HL-60/S4 treated with phorbol 12-myristate 13-acetate at 8.2 ng/mL for 4 days and 3 days (cell line): ENCODE measurements around the gene TRDMT1.

ENCODE experiments used
- in situ Hi-C: fragments of 300-500 bp; cut with MboI; formaldehyde crosslinking; loops from 2 replicates; pipeline ENCODE4 v1.15.0; 2022; ENCODE audit warnings: low sequenced_read_pairs

Gene TRDMT1

DNA sequence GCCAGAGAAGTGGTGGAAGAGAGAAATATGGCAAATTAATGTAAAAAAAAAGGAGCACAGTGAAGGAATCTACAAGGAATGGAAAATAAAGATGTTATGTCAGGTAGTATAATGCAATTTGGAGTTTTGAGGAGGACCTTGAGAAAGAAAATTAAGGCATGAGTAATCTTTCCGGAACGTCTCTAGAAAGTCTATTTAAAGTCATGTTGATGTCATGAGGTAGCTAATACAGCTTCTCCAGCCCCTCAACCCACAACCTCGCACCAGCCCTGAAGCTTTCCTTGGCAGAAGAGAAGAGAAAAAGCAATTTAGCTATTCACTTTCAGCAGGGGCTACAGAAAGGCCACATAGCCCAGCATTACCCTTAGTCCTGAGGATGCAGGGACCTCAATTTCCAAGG, 22.5 kb downstream of the TRDMT1 start:
- in situ Hi-C loops, result no loop called here

DNA sequence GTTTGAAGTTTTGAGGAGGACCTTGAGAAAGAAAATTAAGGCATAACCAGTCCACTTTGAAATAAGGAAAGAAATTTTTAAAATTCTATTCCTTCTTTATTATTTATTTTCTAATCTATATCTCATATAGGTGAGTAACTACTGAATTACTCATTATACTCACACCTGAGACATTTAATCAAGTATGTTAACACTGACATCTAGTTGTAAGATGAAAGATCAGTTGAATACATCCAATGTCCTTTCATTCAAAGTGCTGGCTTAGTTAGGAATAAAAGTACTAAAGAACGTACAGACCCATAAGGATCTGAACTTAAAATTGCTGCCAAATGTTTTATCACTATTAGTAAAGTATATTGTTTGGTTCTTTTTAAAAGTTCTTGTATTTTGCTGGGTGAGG, 23.5 kb downstream of the TRDMT1 start:
- in situ Hi-C loops, result no loop called here

DNA sequence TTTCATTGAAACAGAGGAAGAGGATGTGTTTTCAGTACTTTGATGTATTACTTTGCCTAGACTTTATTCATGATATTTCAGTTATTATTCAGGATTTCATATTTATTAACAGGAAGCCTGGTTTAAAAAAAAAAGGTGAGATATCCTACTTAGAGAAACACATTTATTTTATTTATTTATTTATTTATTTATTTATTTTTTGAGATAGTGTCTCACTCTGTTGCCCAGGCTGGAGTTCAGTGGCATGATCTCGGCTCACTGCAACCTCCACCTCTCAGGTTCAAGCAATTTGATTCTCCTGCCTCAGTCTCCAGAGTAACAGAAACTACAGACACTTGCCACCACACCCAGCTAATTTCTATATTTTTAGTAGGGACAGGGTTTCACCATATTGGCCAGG, 24.5 kb downstream of the TRDMT1 start:
- in situ Hi-C loops, result no loop called here

DNA sequence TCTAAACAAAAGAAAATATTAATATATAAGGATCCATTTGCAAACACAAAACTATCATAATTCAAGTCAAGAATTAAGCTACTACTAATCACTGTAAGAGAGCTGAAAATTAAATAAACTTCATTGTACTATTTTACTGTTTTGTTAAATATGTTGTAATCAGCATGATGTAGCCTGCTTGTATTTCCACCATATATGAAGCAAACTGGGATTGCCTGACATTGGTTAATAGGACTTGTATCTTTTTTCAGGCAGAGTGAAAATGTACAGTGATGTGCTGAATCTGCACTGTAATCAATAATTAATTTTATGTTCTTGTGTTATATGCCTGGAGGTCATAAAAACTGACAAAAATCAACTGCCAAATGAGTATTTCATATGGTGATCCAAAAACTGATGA, 25.4 kb downstream of the TRDMT1 start:
- in situ Hi-C loops, result no loop called here

DNA sequence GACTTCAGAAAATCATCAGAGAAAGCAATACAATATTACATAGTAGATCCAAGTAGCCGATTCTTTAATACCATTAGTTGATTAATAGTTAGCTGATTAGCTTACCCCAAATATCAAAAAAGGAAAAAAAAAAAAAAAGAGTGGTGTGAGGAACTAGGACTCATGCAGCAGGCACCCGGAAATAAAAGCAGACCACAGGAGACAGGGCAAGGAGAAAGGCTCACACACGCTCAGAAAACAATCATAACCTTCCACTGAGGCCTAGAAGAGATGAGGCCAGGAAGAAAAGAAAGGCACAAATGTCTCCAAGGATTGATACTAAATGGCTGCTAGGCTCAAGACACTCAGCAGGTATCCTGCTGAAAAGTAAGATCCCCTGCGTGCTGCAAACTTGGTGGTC, 25.9 kb downstream of the TRDMT1 start:
- in situ Hi-C loops, result no loop called here

DNA sequence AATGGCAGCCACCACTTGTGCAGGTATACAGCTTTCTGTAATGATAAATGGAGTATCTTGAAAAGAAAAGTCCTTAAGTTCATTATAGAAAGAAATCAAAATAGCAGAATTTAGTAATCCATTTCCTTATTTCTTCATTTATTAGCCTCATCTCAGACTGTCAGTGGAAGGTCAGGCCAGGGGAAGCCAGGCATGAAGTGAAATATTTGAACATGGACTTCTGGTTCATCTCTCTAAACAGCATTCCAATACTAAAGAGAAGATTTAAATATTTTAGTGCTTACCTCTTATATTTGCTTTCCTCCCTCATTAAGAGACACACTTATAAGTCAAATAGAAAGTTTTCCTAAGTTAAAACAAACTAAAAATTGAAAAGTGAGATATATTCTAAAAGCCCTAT, 26.8 kb downstream of the TRDMT1 start:
- in situ Hi-C loops, result no loop called here

DNA sequence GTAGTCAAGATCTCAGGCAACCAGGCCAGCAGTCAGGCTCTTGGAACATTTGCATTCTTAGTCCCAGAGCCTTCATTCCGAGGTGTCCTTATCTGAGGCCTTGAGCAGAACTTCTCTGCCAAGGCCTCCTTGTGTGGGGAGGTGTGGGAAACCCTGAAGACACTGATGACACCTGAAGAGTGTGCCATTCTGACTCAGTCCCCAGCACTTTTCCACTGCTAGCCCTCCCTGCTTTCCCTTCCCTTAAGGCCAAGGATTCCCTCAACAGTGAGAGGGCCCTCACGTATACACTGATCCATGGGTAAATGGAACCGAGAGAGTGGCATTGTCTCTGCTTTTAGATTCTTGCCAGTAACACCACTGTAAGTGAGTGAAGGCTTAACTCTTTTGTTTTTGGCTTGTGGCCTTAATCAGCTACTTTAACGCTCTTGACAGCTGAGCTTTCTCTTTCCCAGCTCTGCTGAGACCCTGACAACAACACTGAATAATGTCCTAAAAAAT, 30.3 kb downstream of the TRDMT1 start:
- in situ Hi-C loops, result no loop called here

DNA sequence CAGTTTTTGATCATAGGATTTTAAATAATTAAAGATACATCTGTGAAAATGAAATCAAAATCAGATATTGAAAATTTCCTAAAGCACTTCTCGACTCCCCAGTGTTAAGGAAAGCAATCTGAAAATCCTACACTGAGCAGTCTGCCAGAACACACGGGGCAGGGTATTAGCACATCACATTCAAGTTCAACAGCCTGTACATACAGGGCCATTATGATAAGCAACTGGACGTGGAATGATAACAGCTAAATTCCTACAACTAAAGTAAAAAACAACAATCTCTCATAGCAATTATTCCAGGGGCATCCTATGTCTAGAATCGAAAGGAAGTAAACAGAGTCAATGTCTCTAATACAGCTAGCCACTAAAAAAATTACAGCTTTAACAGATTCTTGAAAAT, 31.7 kb downstream of the TRDMT1 start:
- in situ Hi-C loops, result no loop called here

DNA sequence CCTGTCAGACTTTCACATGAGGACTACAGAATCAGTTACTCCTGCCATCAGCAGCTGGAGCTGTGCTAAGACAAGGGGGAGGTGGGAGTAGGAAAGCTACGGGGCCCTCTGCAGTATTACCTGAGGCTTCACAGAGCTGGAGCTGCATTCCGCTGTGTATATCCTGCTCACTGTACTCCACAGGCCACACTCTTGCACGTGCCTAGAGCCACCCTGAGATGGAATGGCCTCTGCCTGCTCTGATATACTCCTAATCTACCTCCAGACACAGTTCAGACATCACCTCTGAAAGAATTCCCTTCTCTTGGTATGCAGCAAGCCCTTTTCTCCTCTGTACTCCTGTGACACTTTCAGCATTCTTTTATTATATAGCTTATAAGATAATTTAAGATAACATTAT, 34.8 kb downstream of the TRDMT1 start:
- in situ Hi-C loops, result no loop called here

DNA sequence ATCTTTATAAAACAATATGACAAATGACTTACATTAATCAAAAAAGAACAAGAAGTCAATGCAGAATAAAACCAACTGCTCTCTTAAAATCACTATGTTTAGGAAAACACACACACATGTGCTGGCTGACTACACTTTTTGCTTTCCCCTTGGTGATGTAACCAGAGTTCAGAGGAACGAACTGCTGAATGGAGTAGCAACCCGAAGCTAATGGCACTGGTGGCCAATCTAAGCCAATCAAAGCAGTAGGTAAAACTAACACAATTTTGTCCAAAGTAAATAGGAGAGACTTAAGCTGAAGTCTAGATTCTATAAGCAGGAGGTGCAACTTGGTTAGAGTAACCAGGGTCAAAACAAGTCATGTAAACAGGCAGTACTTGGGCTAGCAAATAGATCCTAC, 38.6 kb downstream of the TRDMT1 start:
- in situ Hi-C loops, result no loop called here

DNA sequence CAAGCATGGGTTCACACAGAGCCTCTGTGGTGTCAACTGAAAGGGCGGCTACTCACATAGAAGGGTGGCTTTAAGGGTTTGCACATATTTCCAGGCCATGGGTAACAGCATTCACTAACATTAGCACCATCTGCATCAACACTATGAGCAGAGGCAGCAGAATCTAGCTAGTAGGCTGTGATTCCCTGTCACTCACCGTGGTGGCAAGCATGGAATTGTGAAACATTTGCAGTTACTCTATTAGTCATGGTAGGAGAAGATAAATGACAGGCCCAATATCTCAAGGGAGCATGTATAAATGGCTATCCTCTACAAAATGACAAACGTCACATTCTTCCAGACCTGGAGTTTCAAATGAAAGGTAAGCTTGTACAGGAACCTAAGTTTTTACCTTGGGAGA, 39.7 kb downstream of the TRDMT1 start:
- in situ Hi-C loops, result no loop called here

DNA sequence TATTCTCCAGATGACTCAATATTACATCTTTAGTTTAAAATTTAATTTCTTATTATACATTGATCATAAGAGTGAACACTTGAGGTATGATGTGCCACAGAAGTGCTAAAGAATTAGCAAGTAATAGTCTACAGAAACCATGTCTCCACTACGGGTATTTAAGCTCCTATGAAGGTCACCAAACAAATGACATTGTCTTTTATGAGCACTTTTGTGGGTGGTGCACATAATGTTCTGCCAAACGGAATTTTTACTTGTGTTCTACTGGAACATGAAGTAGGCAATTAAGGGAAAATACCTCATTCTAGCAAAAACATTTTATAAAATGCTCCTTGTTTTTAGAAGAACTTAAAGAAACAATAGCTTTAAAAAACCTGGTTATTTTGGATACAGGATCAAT, 44.4 kb downstream of the TRDMT1 start:
- in situ Hi-C loops, result no loop called here

DNA sequence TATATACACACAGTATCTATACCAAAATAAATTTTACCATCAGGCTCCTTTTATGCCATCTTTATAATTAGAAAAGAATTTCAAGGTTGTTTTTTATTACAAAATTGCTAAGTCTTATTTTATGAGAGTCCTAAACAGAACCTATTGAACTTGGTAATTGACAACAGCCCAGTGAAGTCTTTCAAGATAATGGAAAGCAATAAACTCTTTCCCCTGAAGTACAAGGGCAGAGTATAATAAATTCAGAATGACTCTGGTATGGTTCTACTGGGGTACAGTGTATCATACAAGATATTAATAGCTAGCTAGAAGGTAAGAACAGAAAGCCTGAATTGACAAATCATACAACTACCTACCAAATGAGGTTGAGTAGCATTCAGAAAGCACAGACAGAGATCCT, 45.6 kb downstream of the TRDMT1 start:
- in situ Hi-C loops, result no loop called here

DNA sequence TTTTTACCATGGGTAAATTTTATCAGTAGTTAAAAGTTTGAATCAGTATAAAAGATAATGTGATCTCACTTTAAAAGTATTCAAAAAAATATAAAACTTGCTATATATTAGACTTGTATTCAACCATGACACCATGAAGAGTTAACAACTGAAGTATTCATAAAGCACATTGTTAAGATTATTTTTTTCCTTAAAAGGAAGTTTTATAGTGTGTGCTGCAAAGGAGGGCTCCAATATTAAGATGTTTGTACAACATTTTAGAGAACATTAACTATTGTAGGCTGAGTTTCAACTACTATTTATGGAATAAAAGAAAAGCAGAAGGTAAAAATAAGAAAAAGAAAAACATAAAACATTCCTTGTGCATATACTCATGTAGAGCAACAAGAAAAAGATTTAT, 47.4 kb downstream of the TRDMT1 start:
- in situ Hi-C loops, result no loop called here

DNA sequence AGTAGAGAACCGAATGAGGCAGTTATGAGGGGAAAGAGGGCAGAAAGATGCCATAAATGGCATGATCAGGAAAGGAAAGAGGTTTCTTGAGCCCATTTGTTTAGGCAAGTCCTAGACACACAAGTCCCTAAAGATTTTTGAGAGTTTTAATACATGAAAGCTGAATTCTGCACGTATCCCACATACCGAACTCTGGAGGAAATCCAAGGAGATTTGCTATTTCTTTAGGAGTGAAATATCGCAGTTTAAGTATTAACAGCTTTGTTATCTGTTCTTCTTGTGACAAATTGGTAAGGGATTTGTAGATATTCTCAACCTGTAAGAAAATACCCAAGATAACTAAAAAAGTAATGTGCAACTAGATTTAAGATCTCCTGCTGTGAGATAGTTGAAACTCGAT, 48.2 kb downstream of the TRDMT1 start:
- in situ Hi-C loops, result no loop called here

DNA sequence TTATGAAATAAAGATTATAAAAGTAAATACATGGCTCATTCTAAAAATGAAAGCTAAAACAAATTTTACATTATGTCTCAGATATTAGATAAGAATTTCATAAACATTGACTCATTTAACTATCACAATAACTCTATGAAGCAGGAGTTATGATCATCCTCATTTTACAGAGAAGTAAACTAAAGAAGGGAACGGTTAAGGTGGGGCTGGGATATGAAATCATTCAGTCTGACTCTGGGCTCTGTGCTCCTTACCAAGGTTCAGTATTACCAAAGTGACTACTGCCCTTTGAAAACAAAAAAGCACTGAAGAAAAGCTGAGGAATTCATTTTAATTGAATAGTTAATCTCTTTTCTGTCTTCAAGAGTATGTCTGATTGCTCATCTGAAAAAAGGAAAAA, 49.8 kb downstream of the TRDMT1 start:
- in situ Hi-C loops, result no loop called here

DNA sequence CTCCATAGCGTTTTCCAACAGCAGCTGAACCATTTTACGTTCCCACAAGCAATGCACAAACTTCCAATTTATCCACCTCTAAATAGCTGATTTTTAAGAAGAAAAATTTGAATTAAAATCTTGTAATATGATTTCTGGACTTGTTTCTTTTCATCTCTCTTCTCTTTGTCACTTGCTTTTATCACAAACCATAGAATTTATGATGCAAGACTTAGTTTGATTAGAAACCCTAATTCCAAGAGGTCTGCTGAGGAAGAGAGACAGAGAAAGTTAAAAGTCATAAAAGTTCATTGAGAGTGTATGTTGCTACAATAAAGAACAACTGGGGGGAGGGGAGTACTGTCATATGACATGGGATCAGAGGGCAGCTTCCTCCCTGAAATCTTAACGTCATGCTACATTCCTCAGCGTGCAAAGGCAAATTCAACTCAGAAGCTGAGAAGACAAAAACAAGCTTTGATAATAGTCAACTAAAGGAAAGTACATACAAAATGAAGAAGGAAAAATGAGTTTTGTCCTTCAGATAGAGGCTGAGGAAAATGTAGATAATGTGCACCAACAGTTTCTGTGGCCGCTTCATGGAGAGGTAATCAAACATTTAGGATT, 53.5 kb downstream of the TRDMT1 start:
- in situ Hi-C loops, result no loop called here

DNA sequence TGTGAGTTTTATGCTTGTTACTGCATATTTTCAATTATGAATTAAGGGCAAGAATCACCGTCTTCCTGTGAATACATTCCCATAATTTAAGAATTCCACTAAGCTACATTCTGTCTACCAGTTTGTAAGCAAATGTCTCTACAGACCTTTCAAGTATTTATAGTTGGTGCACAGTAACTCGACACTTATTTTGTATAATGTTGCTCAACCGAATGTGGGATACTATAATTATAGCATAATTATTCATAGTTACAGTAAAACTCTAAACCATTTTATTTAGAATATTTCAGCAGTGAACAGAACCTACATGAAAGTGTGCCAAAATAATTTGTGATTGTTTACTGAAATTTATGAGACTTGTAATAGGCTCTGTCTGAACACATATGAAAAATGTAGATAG, 54.6 kb downstream of the TRDMT1 start:
- in situ Hi-C loops, result no loop called here

DNA sequence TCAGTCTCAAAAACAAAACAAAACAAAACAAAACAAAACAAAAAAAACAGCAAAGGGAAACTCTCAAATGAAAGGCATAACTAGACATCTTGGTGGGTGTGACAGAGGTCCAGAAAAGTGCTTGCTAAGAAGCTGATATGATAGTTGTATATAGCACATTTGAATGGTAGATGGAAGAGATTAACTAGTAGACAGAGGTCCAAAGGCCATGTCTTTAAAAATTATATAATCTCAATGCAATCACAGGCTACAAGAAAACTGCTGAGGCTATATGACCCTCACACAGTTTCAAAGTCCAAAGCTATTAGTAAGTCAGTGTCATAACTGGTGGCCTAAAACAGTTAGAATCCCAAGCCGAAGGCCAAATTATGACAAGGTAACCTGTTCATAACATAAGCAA, 56.2 kb downstream of the TRDMT1 start:
- in situ Hi-C loops, result no loop called here

DNA sequence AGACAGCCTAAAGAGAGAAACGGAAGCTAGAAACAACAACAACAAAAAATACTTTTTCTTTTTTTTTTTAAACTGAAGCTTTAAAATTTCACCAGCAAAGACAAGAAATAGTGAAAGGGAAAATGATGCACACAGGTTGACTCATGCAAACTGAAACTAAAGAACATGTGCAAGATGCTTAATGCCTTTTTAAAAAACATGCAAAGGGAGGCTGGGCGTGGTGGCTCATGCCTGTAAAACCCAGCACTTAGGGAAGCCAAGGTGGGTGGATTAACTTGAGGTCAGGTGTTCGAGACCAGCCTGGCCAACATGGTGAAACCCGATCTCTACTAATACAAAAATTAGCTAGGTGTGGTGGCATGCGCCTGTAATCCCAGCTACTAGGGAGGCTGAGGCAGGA, 56.7 kb downstream of the TRDMT1 start:
- in situ Hi-C loops, result no loop called here

DNA sequence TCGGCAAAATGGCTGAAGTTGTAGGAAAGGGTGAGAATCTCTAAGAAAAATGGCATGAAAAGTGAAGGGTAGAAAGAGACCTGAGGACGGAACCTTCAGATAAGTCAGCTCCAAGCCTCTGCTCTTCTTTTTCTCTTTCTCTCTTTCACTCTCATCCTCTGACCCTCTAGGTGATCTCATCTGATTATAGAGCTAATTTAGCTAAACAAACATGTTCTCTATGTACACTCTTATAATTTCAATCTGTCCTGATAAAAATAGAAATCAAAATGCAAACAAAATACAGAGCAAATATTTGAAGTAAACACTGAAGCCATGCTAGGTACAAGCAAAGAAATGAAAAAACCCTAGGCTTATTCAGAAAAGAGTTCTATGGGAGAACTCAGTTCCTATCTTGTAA, 57.4 kb downstream of the TRDMT1 start:
- in situ Hi-C loops, result no loop called here

DNA sequence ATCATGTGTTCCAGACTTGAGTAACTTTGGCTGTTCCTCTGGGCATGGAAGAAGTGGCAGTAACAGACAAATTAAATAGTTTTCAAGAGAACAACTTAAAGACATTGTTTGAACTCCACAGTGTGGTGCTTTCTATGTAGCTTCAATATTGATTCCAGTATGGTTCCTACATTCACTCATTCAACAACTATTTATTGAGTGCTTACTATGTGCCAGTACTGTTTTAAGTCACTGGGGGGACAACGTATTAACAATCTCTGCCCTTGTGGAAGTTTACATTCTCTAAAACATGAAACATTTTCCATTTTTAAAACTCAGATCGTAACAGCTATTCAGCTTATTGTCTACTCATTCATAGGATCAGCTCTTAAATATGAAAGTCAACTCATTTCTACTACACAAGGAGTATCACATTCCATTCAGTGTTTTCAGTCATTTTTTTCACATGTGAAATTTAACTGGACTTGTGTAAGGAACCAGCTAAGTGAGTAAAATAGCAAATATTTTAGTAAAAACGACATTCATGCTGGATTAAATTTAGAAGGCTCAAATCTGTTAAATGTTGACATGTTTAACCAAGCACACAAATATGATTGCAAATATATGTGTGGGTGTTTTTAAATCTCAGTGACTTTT, 58.3 kb downstream of the TRDMT1 start:
- in situ Hi-C loops, result no loop called here
